Activated gamma-delta T cell treated with Interleukin-2 at 50 U/mL for 16 hours (primary cell): Measurements from ENCODE around the gene ZNF467.

Experiments
- DNase-seq: peaks from one replicate; pipeline ENCODE4 v3.0.0-alpha.2; 2020

The ZNF467 gene

GRCh38 chr7:149742075-149742701 is 31.2 kb downstream of the ZNF467 start:
- DNase-seq = peak; percentile 56

GRCh38 chr7:149741629-149742028 is 31.8 kb downstream of the ZNF467 start:
- DNase-seq = no peak

- no peak for DNase-seq
Measured at GRCh38 chr7:149736478-149737360, 36.7 kb downstream of the ZNF467 start.

- DNase-seq = no peak
Measured at GRCh38 chr7:149735779-149736477, 37.5 kb downstream of the ZNF467 start.

GRCh38 chr7:149735181-149735602 is 38.2 kb downstream of the ZNF467 start:
- no peak for DNase-seq

- no peak for DNase-seq
Measured at GRCh38 chr7:149734791-149735075, 38.7 kb downstream of the ZNF467 start.

GRCh38 chr7:149733924-149734790 is 39.2 kb downstream of the ZNF467 start:
- DNase-seq = no peak

- no peak for DNase-seq
Measured at GRCh38 chr7:149733131-149733923, 40.1 kb downstream of the ZNF467 start.

- DNase-seq = no peak
Measured at GRCh38 chr7:149732611-149733010, 40.8 kb downstream of the ZNF467 start.

GRCh38 chr7:149732111-149732561 is 41.3 kb downstream of the ZNF467 start:
- DNase-seq = no peak

GRCh38 chr7:149731207-149731955 is 42.0 kb downstream of the ZNF467 start:
- no peak for DNase-seq

- no peak for DNase-seq
Measured at GRCh38 chr7:149729983-149730801, 43.2 kb downstream of the ZNF467 start.

- DNase-seq = no peak
Measured at GRCh38 chr7:149729586-149729982, 43.8 kb downstream of the ZNF467 start.

GRCh38 chr7:149728491-149729375 is 44.7 kb downstream of the ZNF467 start:
- no peak for DNase-seq

GRCh38 chr7:149727899-149728476 is 45.4 kb downstream of the ZNF467 start:
- DNase-seq = no peak

- no peak for DNase-seq
Measured at GRCh38 chr7:149727053-149727898, 46.1 kb downstream of the ZNF467 start.

GRCh38 chr7:149725916-149726315 is 47.5 kb downstream of the ZNF467 start:
- DNase-seq = no peak

GRCh38 chr7:149725426-149725821 is 48.0 kb downstream of the ZNF467 start:
- no peak for DNase-seq
